Vagina (tissue), 2 donors: ENCODE measurements around the gene TOGARAM1.

ENCODE experiments used
- CTCF ChIP-seq, 3 experiments: fragments of 450-650 bp in 2 of 3; fragments of 200-600 bp in 1 of 3; sonication (generic) in 1 of 3; IDR thresholded peaks; one replicate each; pipeline ENCODE4 v1.5.1; 2017 to 2019; ENCODE audit warnings: antibody characterized with exemption in 3 of 3, mild to moderate bottlenecking in 2 of 3, moderate library complexity in 2 of 3
- POLR2A ChIP-seq, 2 donors: fragments of 450-650 bp; IDR thresholded peaks; one replicate each; pipeline ENCODE4 v1.6.1; 2017; ENCODE audit warnings: antibody characterized with exemption in 2 of 2, mild to moderate bottlenecking in 2 of 2, moderate library complexity in 2 of 2
- POLR2AphosphoS5 ChIP-seq, 2 donors: sonication (generic); formaldehyde crosslinking; IDR thresholded peaks; one replicate each; pipeline ENCODE4 v1.9.0; 2017; ENCODE audit warnings: antibody characterized with exemption in 2 of 2, mild to moderate bottlenecking in 2 of 2, low read depth in 1 of 2; ENCODE audit not compliant: insufficient read depth in 1 of 2

GRCh38 chr14:45039390-45039789, 77.4 kb downstream of the TOGARAM1 start:
- TF ChIP-seq POLR2AphosphoS5 (IDR thresholded peaks at IDR 0.05; ENCODE audit: insufficient read depth in 1 of 2, low read depth in 1 of 2) (no peak), CTCF (IDR thresholded peaks at IDR 0.05) (no peak), POLR2A (IDR thresholded peaks at IDR 0.05) (no peak)
